NCI-H2227 treated with DMSO at 0.1 percent for 48 hours (cell line): ENCODE data around the gene TMEM8B.

ENCODE experiments used
- DNase-seq: peaks from one replicate; lab custom pipeline; 2025; lab: John Stamatoyannopoulos, UW

The TMEM8B gene

GRCh38 chr9:35840881-35841644 is 12.0 kb downstream of the TMEM8B start:
- no peak for DNase-seq

DNA sequence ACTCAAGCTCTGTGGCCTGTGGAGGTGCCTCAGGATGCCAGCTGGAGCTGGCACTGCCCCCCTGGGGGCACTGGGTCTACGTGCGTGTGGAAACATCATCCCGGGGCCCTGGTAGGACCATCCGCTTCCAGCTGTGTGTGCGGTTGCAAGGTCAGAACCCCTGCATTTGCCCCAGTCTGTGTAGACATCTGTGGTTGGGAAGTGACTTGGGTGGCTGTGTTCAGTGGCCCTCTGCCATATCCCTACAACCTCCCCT is 12.5 kb downstream of the TMEM8B start:
- no peak for DNase-seq

GRCh38 chr9:35842020-35842745 is 13.2 kb downstream of the TMEM8B start:
- no peak for DNase-seq

DNA sequence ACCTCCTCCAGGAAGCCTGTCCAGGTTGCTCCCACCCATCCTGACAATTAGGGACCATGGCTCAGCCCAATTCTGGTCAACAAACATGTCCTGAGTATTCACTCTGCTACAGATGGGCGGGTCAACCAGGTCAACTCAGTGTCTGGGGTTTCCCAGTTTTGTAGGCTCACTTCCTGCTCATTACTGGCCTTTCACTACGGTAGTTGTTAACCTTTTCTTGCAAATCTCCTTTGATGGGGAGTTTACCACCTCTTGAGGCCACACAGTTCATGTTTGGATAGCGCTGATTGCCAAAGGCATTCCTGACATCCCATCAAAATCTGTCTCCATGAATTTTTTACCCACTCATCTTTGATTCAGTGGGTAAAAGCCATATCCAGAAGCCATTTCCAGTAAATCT is 13.8 kb downstream of the TMEM8B start:
- DNase-seq, result no peak

DNA sequence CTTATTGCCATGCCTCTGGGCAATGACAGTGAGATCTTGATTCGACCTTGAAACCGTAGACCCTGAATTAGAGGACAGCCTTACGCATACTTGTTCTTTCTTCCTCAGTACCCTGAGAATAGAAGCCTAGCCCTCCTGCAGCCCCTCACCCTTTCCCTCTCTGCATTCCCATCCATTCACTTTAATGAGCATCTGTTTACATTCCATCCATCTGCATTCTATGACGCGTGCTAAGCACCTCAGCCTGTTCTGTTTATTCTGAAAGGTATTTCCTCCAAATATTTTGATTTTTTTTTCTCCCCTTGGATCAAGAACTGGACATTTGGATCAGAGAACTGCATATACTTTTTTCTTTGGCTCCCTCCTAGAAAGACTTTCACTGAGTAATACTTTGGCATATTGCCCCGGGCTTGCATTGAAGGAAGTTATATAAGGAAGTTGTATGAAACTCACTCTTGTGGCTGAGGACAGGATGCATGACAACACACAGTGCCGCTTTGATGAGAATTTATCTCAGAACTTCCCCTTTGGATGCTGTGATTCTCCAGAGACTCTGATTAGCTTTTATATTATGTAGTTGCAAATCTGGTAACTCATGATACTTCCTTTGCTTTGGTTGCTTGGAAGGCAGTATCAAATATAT is 15.7 kb downstream of the TMEM8B start:
- no peak for DNase-seq

GRCh38 chr9:35845824-35846771 is 17.1 kb downstream of the TMEM8B start:
- no peak for DNase-seq

DNA sequence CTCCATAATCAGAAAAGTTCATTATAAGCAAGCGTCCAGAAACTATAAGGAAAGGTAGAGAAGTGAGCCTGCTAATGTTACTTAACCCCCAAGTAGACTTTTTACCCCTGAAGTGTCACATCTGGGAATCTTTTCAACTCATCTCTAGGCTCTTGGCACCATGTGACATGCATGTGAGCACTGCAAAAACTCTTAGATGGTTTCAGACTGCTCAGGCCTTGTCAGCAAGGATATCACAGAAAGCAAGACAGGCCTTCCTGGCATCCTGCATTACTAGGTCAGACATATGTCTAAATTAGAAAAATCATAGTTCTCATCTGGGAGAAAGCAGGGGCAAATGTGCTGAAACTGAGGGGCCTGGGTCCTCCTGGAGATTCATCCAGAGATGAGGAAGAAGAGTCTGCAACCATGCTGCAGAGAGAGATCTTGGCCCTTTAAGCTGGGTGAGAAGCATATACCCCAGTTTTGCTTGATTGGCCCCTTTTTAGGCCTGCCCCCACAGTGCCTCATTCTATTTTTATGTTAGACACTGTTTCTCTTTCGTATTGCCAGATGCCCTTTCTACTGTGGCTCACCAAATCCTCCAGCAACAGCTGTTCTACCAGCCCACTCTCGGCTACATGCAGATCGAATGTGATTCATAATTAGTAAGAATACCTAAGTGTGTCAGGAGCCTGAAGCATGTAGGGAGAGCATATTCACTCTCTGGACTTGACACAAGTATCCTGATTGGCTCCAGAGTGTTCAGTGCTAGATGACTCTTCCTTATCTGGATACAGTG is 19.0 kb downstream of the TMEM8B start:
- DNase-seq, result no peak

DNA sequence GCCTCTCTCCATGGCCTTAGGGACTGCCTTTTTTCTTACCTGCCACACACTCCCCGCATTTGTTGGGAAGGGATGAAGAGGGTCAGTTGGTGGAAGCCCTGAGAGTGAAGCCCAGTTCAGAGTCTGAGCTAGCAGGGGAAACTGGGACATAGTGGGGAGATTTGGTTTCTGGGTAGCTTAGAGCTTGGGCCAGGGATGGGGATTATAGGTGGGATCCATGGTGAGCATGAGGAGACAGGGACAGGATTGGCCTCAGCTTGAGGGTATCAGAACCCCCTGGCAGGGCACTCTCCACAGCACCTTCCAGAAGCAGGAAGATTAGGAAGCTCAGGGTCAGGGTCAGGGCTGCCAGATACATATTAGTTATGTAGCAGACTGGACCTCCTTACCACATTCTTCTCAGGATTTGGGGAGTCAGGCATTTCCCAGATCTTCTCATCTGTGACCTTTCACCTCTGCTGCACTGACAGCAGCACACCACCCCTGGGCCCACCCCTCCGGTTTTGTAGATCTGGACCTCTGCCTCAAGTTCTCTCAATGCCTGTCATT is 23.3 kb downstream of the TMEM8B start:
- no peak for DNase-seq

- DNase-seq, result no peak
Measured at GRCh38 chr9:35852876-35853865, 24.1 kb downstream of the TMEM8B start.

- no peak for DNase-seq
Measured at GRCh38 chr9:35854091-35854762, 25.2 kb downstream of the TMEM8B start.

GRCh38 chr9:35856206-35856605 is 27.2 kb downstream of the TMEM8B start:
- DNase-seq, result no peak

DNA sequence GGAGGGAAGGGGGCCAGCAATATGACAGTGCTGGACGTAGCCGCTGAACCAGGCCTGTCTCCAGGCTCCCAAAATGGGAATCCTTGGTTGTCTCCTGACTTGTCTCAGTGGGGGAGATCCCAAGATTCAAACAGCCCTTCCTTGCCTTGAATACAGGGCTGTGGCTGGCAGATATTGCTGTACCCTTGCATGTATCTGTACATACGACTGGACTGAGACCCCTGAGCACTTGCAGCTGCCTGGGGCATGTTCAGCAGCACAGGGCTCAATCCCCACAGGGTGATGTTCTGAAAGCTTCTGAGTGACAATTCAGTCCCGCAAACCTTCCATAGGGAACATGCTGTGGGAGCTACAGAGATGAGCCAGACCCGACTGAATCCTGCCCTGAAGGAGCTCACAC is 27.9 kb downstream of the TMEM8B start:
- no peak for DNase-seq

DNA sequence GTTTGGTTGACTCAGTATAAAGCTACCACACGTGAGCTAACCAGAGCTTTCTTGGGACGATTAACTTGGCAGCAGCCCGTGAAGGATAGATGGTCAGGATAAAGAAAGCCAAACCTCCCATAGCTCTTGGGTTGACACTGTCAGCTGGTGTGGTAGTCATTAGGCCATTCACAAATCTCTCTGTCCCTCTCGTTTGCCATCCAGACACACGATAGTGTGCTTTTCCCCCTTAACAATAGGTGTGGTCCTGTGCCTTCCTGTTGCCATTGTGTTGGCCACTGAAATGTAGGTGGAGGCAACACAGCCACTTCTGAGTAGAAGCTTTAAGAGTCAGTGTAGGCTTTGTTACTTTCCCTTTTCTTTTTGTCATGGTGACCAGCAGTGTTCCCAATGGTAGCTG is 29.4 kb downstream of the TMEM8B start:
- no peak for DNase-seq

- DNase-seq, result no peak
Measured at GRCh38 chr9:35859310-35859989, 30.4 kb downstream of the TMEM8B start.

- no peak for DNase-seq
Measured at GRCh38 chr9:35859990-35860339, 30.9 kb downstream of the TMEM8B start.

- DNase-seq, result no peak
Measured at GRCh38 chr9:35861161-35861897, 32.3 kb downstream of the TMEM8B start.

- DNase-seq, result no peak
Measured at GRCh38 chr9:35862328-35862727, 33.3 kb downstream of the TMEM8B start.

DNA sequence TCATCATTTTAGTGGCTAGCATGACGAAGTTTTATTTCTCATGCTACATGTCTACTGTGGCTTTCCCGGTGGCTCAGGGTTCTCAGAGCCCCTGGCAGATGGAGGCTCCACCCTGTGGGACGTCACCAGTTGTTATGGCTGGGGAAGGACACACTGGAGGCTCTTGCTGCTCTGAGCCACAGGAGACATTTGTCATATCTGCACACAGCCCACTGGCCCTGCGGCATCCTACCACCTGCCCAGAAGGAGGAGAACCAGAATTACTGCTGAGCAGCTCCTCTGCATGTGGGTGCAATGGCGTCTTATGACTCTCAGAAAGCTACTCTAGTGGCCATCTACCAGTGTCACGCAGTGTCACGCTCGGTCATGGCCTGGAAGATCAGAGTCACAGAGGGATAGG is 34.6 kb downstream of the TMEM8B start:
- no peak for DNase-seq
